Right ventricle myocardium inferior (tissue), 1 donor: ENCODE data around the gene POLD4. TPM values are rescaled to one million over a fixed set of nuclear protein-coding genes. Genes with fewer than 3 reads are reported as not detected.

Source experiments
- ATAC-seq: fragments of 200-7000 bp; cut with Tn5 transposase; one replicate; pipeline ENCODE4 v1.9.1; 2020; ENCODE audit warnings: mild to moderate bottlenecking, moderate library complexity
- DNase-seq: peaks from one replicate; pipeline ENCODE4 v3.0.0; 2021; ENCODE audit errors: missing footprints
- intact Hi-C: fragments of 100-400 bp; cut with DNase I; formaldehyde crosslinking; loops from one replicate; pipeline ENCODE4 v1.11.0; 2022
- total RNA-seq: library from RNA; stranded (reverse); fragmentation: NEBNext Ultra II Directional; extraction: Animal tissue kit (Norgen Biotek cat#: 25700); gene quantifications from one replicate; pipeline ENCODE4 v1.2.1, GENCODE V29; 2021
- donor health status: DM: no; HTN: yes; CAD: no; lungs with severe emphysema.

The POLD4 gene
- total RNA-seq, 1 donor from 2014 or later: 49.7 TPM

- DNase-seq: peak; percentile 82
- intact Hi-C loops: no loop called here
- peak; percentile 41 for ATAC-seq
Measured at GRCh38 chr11:67373648-67374570, 20.6 kb upstream of the POLD4 start.

- intact Hi-C loops: no loop called here
- peak; percentile 61 for ATAC-seq
- peak; percentile 84 for DNase-seq
Measured at GRCh38 chr11:67372993-67373647, 19.8 kb upstream of the POLD4 start, which contains the start of gene CLCF1. CLCF1 (minus strand) TSS chr11:67373598; CDS start chr11:67373539, 59 bp downstream.

GRCh38 chr11:67372321-67372992, 19.1 kb upstream of the POLD4 start:
- intact Hi-C loops: no loop called here
- DNase-seq (no peak), ATAC-seq (peak; percentile 2)

- no peak for ATAC-seq
- peak; percentile 56 for DNase-seq
- intact Hi-C loops: no loop called here
Measured at GRCh38 chr11:67371911-67372320, 18.6 kb upstream of the POLD4 start.

GRCh38 chr11:67371189-67371910, 18.0 kb upstream of the POLD4 start:
- ATAC-seq (peak; percentile 16), DNase-seq (no peak)
- intact Hi-C loops: no loop called here

GRCh38 chr11:67370351-67371076, 17.2 kb upstream of the POLD4 start:
- intact Hi-C loops: no loop called here
- DNase-seq (no peak), ATAC-seq (no peak)

DNA sequence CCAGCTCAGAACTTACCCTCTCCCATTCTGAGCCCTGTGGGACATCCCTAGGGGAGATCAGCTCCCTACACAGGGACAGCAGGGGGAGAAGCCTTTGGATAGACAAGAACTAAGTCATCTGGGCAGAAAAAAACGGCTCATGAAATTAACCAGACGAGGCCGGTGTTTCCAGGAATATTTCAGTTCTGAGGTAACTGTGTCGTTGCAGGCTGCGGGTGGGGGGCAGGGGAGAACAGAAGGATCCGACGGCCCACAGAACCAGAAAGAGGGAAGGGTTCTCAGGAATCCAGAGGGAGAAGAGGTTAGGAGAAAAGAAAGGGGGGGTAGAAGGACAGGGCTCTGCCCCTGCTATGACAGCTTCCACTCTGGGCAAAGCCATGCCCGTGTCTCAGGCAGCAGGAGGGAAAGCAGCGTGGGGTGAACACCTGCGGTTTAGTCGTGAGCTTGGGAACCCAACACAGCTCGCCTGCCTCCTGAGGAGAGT, 16.5 kb upstream of the POLD4 start:
- no peak for DNase-seq
- intact Hi-C loops: no loop called here
- ATAC-seq: no peak

DNA sequence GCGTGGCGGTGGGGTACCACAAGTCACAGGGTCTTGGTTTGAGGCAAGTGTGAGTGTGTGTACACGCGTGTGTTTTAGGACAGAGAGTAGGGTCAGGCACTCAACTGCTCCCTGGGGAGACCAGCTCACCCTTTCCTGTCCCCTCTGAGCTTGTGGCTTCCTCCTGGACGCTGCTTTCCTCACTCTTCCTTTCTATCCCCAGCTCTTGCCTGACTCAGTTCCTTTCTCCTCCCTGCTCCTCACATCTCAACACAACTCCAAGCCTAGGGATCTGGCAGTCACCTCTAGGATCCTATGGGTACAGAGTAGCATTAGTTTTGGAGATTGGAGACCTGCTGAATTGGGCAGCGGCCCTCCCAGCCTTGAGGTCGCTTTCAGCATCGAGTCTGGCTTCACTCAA, 15.9 kb upstream of the POLD4 start:
- intact Hi-C loops: no loop called here
- ATAC-seq (no peak), DNase-seq (no peak)

GRCh38 chr11:67368621-67369020, 15.3 kb upstream of the POLD4 start:
- DNase-seq (no peak), ATAC-seq (no peak)
- intact Hi-C loops: no loop called here

DNA sequence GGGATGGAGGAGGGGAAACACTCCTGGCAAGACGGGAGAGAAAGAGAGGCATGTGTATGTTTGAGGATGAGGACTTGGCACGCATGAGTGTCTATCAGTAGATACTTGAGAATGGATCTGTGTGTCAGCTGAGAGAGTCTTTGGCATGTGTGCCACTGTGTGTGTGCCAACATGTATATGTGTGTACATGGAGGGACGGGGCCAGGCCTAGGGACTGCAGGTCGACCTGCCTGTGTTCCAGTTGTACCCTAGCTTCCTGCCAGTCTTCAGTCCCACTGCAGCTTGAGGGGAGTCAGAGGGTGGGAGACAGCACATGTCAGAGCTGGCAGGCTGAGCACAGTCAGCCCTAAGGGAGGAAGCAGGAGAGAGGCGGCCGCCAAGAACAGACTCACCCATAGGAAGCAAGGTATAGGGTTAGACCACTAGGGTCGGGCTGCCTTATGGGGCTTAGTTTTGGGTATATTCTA, 14.4 kb upstream of the POLD4 start:
- intact Hi-C loops: no loop called here
- DNase-seq: no peak
- ATAC-seq: no peak

- intact Hi-C loops: no loop called here
- DNase-seq (no peak), ATAC-seq (no peak)
Measured at GRCh38 chr11:67366961-67367760, 13.8 kb upstream of the POLD4 start.

DNA sequence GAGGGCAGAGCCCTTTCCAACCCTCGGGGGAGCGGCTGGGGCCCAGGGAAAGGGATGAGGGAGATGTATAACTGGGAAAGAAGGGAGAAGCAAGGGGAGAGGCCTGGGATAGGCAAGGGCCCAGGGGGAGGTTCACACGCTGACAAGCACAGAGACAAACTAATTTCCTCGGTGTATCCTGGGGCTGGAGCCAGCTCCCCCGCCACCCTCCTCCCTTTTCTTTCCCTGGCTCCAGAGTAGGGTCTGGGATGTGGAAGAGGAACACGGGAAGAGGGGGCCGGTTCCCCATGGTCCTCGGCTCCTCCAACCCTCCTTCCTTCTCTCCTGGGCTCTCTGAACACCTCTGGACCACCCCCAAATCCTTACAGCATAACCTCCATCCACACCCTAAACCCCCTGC, 13.2 kb upstream of the POLD4 start:
- ATAC-seq: no peak

DNA sequence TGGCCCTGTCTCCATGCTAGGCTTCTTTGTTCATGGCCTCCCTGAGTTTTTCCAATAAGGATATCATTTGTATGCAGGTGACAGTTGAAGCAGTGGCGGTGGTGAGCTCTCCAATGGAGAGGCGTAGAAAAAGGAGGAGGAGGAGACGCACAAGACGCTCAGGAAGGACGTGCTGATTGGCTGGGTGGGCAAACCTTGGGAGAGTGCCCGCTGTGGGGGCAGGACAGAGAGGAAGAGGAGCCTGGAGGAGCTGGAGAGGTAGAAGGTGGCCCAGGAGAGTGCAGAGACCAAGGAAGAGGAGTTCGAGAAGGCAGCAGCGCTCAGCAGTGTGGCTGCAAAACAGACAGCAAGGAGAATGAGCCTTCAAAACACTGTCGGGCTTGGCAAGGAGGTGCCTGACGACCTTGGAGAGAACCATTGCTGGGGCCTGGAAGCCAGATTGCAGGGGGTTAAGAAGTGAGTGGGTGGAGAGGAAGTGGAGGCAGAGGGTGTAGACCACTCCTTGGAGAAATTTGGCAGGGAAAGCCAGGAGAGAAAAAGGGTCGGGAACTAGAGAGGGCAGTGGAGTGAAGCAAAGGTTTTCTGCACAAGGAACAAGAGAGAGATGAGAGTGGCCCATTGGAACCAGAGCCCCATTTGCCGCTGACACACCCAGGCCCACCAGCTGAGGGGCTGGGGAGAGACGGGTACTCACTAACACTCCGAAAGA, 12.5 kb upstream of the POLD4 start:
- ATAC-seq (no peak), DNase-seq (no peak)
- intact Hi-C loops: no loop called here

More for the DNA sequence above, 13.2 kb upstream of the POLD4 start:
- DNase-seq: no peak
- intact Hi-C loops: no loop called here

DNA sequence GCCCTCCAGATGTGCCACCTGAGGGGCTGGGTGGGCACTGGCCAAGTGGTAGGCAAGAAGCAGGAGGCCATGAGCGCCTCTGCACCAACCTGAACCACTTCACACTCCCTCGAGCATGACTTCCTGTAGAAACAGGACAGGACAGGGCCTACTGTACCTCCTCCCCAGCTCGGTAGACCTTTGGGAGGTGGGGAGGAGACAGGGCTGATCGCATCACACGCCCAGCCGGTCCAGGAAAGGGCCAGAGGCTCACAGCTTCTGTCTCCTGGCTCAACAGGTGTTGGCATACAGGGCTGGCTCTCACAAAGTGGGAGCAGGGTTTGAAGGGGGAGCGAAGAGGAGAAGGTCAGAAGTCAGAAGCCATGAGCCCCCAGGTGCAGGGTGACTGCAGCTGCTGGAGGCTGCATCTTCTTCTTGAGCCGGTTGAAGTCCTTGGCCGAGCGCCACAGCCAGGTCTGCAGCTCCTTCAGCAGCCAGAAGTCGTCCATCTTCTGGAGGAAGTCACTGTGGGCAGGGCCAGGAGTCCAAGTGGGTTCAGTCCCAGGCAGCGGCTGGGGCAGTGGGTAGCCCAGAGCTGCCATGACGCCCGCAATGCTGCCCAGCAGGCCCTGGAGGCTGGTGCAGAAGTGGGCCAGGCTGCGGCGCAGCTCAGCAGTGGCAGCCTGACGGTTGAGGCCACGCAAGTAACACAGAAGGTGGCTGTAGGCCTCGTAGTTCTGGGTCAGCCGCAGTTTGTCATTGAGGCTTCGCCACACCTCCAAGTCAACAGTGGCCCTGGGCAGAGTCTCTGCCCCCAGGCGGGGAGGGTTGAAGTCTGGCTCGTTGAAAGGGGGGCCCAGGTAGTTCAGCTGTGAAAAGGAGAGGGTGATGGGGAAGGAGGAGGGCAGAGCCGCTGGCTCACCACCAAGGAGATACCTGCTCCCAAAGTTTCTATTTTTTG, 11.7 kb upstream of the POLD4 start:
- DNase-seq: no peak
- intact Hi-C loops: no loop called here
- no peak for ATAC-seq

GRCh38 chr11:67364169-67364568, 10.8 kb upstream of the POLD4 start:
- DNase-seq (no peak), ATAC-seq (no peak)
- intact Hi-C loops: no loop called here
